Hindlimb muscle (tissue), 1 donor: Measurements from ENCODE around the gene NUP210L. TPM values are rescaled to one million over a fixed set of nuclear protein-coding genes. Genes with fewer than 3 reads are reported as not detected.
A peak's percentile ranks its signal among the peaks of the same experiment; 100 is the strongest.
"Not testable (repeated sequence)": the region's sequence is repeated elsewhere in the genome, so short reads cannot be mapped to it uniquely, and the experiment has no call there.

Experiments used
- DNase-seq: peaks from one replicate; pipeline ENCODE4 v3.0.0-alpha.2; 2013
- polyA plus RNA-seq: library from polyadenylated mRNA; unstranded; fragments of 120-200 nt; gene quantifications from one replicate; pipeline ENCODE4 v1.2.1, GENCODE V29; 2013; ENCODE audit not compliant: insufficient read length

The NUP210L gene
- polyA plus RNA-seq, 1 donor: not detected

GRCh38 chr1:153987621-153988020 lies 167.3 kb downstream of the NUP210L start:
- DNase-seq: no peak

- peak; percentile 82 for DNase-seq
Measured at GRCh38 chr1:153985941-153986761, 168.7 kb downstream of the NUP210L start, which contains the start of gene RAB13. Gene RAB13, minus strand, starts transcription at chr1:153986339. Its CDS starts 103 bp downstream, at chr1:153986236.

GRCh38 chr1:153985341-153985912 lies 169.4 kb downstream of the NUP210L start:
- peak; percentile 54 for DNase-seq

- DNase-seq: no peak
Measured at GRCh38 chr1:153984123-153984894, 170.6 kb downstream of the NUP210L start.

- not testable (repeated sequence) for DNase-seq
Measured at GRCh38 chr1:153981735-153982134, 173.1 kb downstream of the NUP210L start.

GRCh38 chr1:153979091-153979490 lies 175.8 kb downstream of the NUP210L start:
- not testable (repeated sequence) for DNase-seq

- DNase-seq: no peak
Measured at GRCh38 chr1:153978274-153978909, 176.5 kb downstream of the NUP210L start.

- DNase-seq: peak; percentile 89
Measured at GRCh38 chr1:153977250-153978240, 177.3 kb downstream of the NUP210L start, which contains the start of gene JTB. Gene JTB, minus strand, starts transcription at chr1:153977674. Its CDS starts 422 bp downstream, at chr1:153977252.

GRCh38 chr1:153976819-153977249 lies 178.0 kb downstream of the NUP210L start:
- DNase-seq: no peak

GRCh38 chr1:153973525-153973924 lies 181.3 kb downstream of the NUP210L start:
- DNase-seq: no peak

GRCh38 chr1:153973071-153973470 lies 181.8 kb downstream of the NUP210L start:
- no peak for DNase-seq

- DNase-seq: no peak
Measured at GRCh38 chr1:153970346-153970745, 184.5 kb downstream of the NUP210L start.

- DNase-seq: no peak
Measured at GRCh38 chr1:153968972-153969371, 185.9 kb downstream of the NUP210L start.

- no peak for DNase-seq
Measured at GRCh38 chr1:153968408-153968807, 186.5 kb downstream of the NUP210L start.

- DNase-seq: no peak
Measured at GRCh38 chr1:153968000-153968363, 186.9 kb downstream of the NUP210L start.

GRCh38 chr1:153967107-153967999 lies 187.5 kb downstream of the NUP210L start, which contains the start of gene CREB3L4:
Gene CREB3L4, plus strand, starts transcription at chr1:153967902. Its CDS starts 624 bp downstream, at chr1:153968526.
- DNase-seq: peak; percentile 96

GRCh38 chr1:153963850-153964331 lies 191.0 kb downstream of the NUP210L start:
- DNase-seq: peak; percentile 48

- peak; percentile 97 for DNase-seq
Measured at GRCh38 chr1:153963030-153963849, 191.6 kb downstream of the NUP210L start, which contains the start of gene SLC39A1. Gene SLC39A1, minus strand, starts transcription at chr1:153963537. Its CDS starts 822 bp downstream, at chr1:153962715.
